ENCODE results near the gene CLTB.

CLTB gene

GRCh38 chr5:176353533-176353932 is 62.8 kb downstream of the CLTB start:
- H3K36me3 ChIP-seq (ENCODE audit: control insufficient read depth, low read length) = peaks cover 89% of the 10 kb centered on the region
- peaks cover 74% of the 10 kb centered on the region for H3K79me2 ChIP-seq (ENCODE audit: control insufficient read depth, low read length)

GRCh38 chr5:176352116-176352878 is 64.0 kb downstream of the CLTB start:
- H3K36me3 ChIP-seq (ENCODE audit: control insufficient read depth, low read length) = peaks cover 92% of the 10 kb centered on the region

More at GRCh38 chr5:176353533-176353932, 62.8 kb downstream of the CLTB start:
- H3F3A ChIP-seq (ENCODE audit: control insufficient read depth, insufficient read depth) = peaks cover 2% of the 10 kb centered on the region; the same call in 1 of the 2 replicates
- H3K4me2 ChIP-seq (ENCODE audit: low read length) = no peak overlapping the region
- H3K4me1 ChIP-seq (ENCODE audit: control insufficient read depth, low read length) = no peaks in the 10 kb centered on the region
- H3K9me3 ChIP-seq (ENCODE audit: control insufficient read depth, insufficient read depth, low read length) = no peaks in the 10 kb centered on the region
- H3K9me2 ChIP-seq (replicated peaks; ENCODE audit: control insufficient read depth, low read length) = no peaks in the 10 kb centered on the region
- TF ChIP-seq CTCF (IDR thresholded peaks at IDR 0.05; ENCODE audit: low read depth, low read length, poor library complexity, severe bottlenecking) = no peak
- TF ChIP-seq EZH2phosphoT487 (IDR thresholded peaks at IDR 0.05; ENCODE audit: borderline replicate concordance, low read length) = no peak
- H4K20me1 ChIP-seq (ENCODE audit: control insufficient read depth, insufficient read depth, low read depth, low read length) = peaks cover 3% of the 10 kb centered on the region; the same call in 1 of the 2 replicates
- no peak overlapping the region for H3K27ac ChIP-seq (ENCODE audit: low read depth, low read length)
- H3K27me3 ChIP-seq (ENCODE audit: control insufficient read depth, low read length) = no peaks in the 10 kb centered on the region
- H3K4me3 ChIP-seq (ENCODE audit: low read length) = no peak overlapping the region

GRCh38 chr5:176350416-176350815 is 65.9 kb downstream of the CLTB start:
- no peak overlapping the region for H3K4me2 ChIP-seq (ENCODE audit: low read length)
- H3K9me3 ChIP-seq (ENCODE audit: control insufficient read depth, insufficient read depth, low read length) = no peaks in the 10 kb centered on the region
- H3K79me2 ChIP-seq (ENCODE audit: control insufficient read depth, low read length) = peaks cover 44% of the 10 kb centered on the region
- H3K27ac ChIP-seq (ENCODE audit: low read depth, low read length) = no peak overlapping the region
- H3K36me3 ChIP-seq (ENCODE audit: control insufficient read depth, low read length) = peaks cover 94% of the 10 kb centered on the region
- H3K9me2 ChIP-seq (replicated peaks; ENCODE audit: control insufficient read depth, low read length) = no peaks in the 10 kb centered on the region
- H3F3A ChIP-seq (ENCODE audit: control insufficient read depth, insufficient read depth) = peaks cover 2% of the 10 kb centered on the region; the same call in 1 of the 2 replicates
- no peaks in the 10 kb centered on the region for H3K4me1 ChIP-seq (ENCODE audit: control insufficient read depth, low read length)
- no peaks in the 10 kb centered on the region for H3K27me3 ChIP-seq (ENCODE audit: control insufficient read depth, low read length)
- no peak overlapping the region for H3K4me3 ChIP-seq (ENCODE audit: low read length)
- TF ChIP-seq CTCF (IDR thresholded peaks at IDR 0.05; ENCODE audit: low read depth, low read length, poor library complexity, severe bottlenecking) (no peak), EZH2phosphoT487 (IDR thresholded peaks at IDR 0.05; ENCODE audit: borderline replicate concordance, low read length) (no peak)
- no peaks in the 10 kb centered on the region; the same call in 1 of the 2 replicates for H4K20me1 ChIP-seq (ENCODE audit: control insufficient read depth, insufficient read depth, low read depth, low read length)

More at GRCh38 chr5:176352116-176352878, 64.0 kb downstream of the CLTB start:
- no peak overlapping the region for H3K4me2 ChIP-seq (ENCODE audit: low read length)
- H4K20me1 ChIP-seq (ENCODE audit: control insufficient read depth, insufficient read depth, low read depth, low read length) = no peaks in the 10 kb centered on the region; the same call in 1 of the 2 replicates
- H3K79me2 ChIP-seq (ENCODE audit: control insufficient read depth, low read length) = peaks cover 63% of the 10 kb centered on the region
- no peak overlapping the region for H3K4me3 ChIP-seq (ENCODE audit: low read length)
- H3K27me3 ChIP-seq (ENCODE audit: control insufficient read depth, low read length) = no peaks in the 10 kb centered on the region
- H3K9me3 ChIP-seq (ENCODE audit: control insufficient read depth, insufficient read depth, low read length) = no peaks in the 10 kb centered on the region
- H3K9me2 ChIP-seq (replicated peaks; ENCODE audit: control insufficient read depth, low read length) = no peaks in the 10 kb centered on the region
- H3K27ac ChIP-seq (ENCODE audit: low read depth, low read length) = no peak overlapping the region
- no peaks in the 10 kb centered on the region for H3K4me1 ChIP-seq (ENCODE audit: control insufficient read depth, low read length)
- H3F3A ChIP-seq (ENCODE audit: control insufficient read depth, insufficient read depth) = peaks cover 2% of the 10 kb centered on the region; the same call in 1 of the 2 replicates
- no peak for TF ChIP-seq CTCF (IDR thresholded peaks at IDR 0.05; ENCODE audit: low read depth, low read length, poor library complexity, severe bottlenecking)
- no peak for TF ChIP-seq EZH2phosphoT487 (IDR thresholded peaks at IDR 0.05; ENCODE audit: borderline replicate concordance, low read length)
